Loucy (cell line): ENCODE data around the gene CNTNAP2.

ENCODE experiments used
- H2AFZ ChIP-seq: fragments of 200-600 bp; sonication (generic); 2 replicates; pipeline ENCODE4 v1.6.0; 2016; ENCODE audit warnings: antibody characterized with exemption, mild to moderate bottlenecking, low read length, moderate library complexity
- H3F3A ChIP-seq: fragments of 200-600 bp; 2 replicates; pipeline ENCODE4 v1.6.0; 2016; ENCODE audit warnings: antibody characterized with exemption, low read depth, mild to moderate bottlenecking
- H3K27me3 ChIP-seq: fragments of 200-600 bp; sonication (generic); 2 replicates; pipeline ENCODE4 v1.6.1; 2014; ENCODE audit warnings: low read length, mild to moderate bottlenecking; ENCODE audit not compliant: insufficient read depth, poor library complexity, severe bottlenecking
- H3K36me3 ChIP-seq: fragments of 200-600 bp; sonication (generic); 2 replicates; pipeline ENCODE4 v1.6.1; 2016; ENCODE audit warnings: low read length; ENCODE audit not compliant: insufficient read depth
- H3K4me1 ChIP-seq: fragments of 200-600 bp; sonication (generic); 2 replicates; pipeline ENCODE4 v1.5.1; 2014; ENCODE audit warnings: low read length, mild to moderate bottlenecking; ENCODE audit not compliant: insufficient read depth, poor library complexity, severe bottlenecking
- H3K4me2 ChIP-seq: fragments of 200-600 bp; sonication (generic); 2 replicates; pipeline ENCODE4 v1.6.0; 2014; ENCODE audit warnings: antibody characterized with exemption, low read length, low read depth, mild to moderate bottlenecking; ENCODE audit not compliant: poor library complexity, severe bottlenecking
- H3K4me3 ChIP-seq: fragments of 200-600 bp; sonication (generic); 2 replicates; pipeline ENCODE4 v1.5.1; 2014; ENCODE audit warnings: low read length, mild to moderate bottlenecking, mixed read lengths; ENCODE audit not compliant: poor library complexity, severe bottlenecking
- H3K79me2 ChIP-seq: fragments of 200-600 bp; sonication (generic); 2 replicates; pipeline ENCODE4 v1.6.1; 2014; ENCODE audit warnings: low read length; ENCODE audit not compliant: insufficient read depth
- H3K9ac ChIP-seq: fragments of 200-600 bp; sonication (generic); 2 replicates; pipeline ENCODE4 v1.6.0; 2014; ENCODE audit warnings: mild to moderate bottlenecking, low read depth, low read length, moderate library complexity; ENCODE audit not compliant: poor library complexity, severe bottlenecking
- H3K9me2 ChIP-seq: fragments of 200-600 bp; sonication (generic); replicated peaks from 2 replicates; pipeline ENCODE4 v1.6.1; 2016; ENCODE audit warnings: low read depth, low read length, mixed read lengths
- H3K9me3 ChIP-seq: fragments of 200-600 bp; sonication (generic); 2 replicates; pipeline ENCODE4 v1.6.1; 2014; ENCODE audit warnings: mild to moderate bottlenecking, antibody characterized with exemption, low read length, low read depth; ENCODE audit not compliant: insufficient read depth
- H4K20me1 ChIP-seq: fragments of 200-600 bp; sonication (generic); 2 replicates; pipeline ENCODE4 v1.6.0; 2014; ENCODE audit warnings: antibody characterized with exemption, low read length, mild to moderate bottlenecking; ENCODE audit not compliant: insufficient read depth, poor library complexity, severe bottlenecking
- CTCF ChIP-seq: fragments of 200-600 bp; sonication (generic); conservative IDR thresholded peaks from 2 replicates; pipeline ENCODE4 v1.5.1; 2014; ENCODE audit warnings: mild to moderate bottlenecking, antibody characterized with exemption, low read length
- EZH2phosphoT487 ChIP-seq: fragments of 200-600 bp; IDR thresholded peaks from 2 replicates; pipeline ENCODE4 v1.6.1; 2018; ENCODE audit warnings: antibody characterized with exemption, mild to moderate bottlenecking, moderate library complexity, borderline replicate concordance

Gene CNTNAP2

GRCh38 chr7:146514304-146514703, 397.7 kb downstream of the CNTNAP2 start:
- Histone ChIP-seq H3K36me3 (no peaks in the 10 kb centered on the region), H3K9me2 (no peaks in the 10 kb centered on the region), H3K4me1 (no peaks in the 10 kb centered on the region), H2AFZ (no peak overlapping the region), H3K9ac (no peak overlapping the region), H3K4me3 (no peak overlapping the region), H3F3A (no peaks in the 10 kb centered on the region), H4K20me1 (no peaks in the 10 kb centered on the region), H3K27me3 (no peaks in the 10 kb centered on the region), H3K4me2 (no peak overlapping the region), H3K9me3 (peaks cover 3% of the 10 kb centered on the region; the same call in 1 of the 2 replicates), H3K79me2 (no peaks in the 10 kb centered on the region)
- TF ChIP-seq EZH2phosphoT487 (no peak), CTCF (no peak)

GRCh38 chr7:146528581-146528980, 412.0 kb downstream of the CNTNAP2 start:
- Histone ChIP-seq H3K4me2 (no peak overlapping the region), H3F3A (no peaks in the 10 kb centered on the region), H3K79me2 (no peaks in the 10 kb centered on the region), H3K4me3 (no peak overlapping the region), H2AFZ (no peak overlapping the region), H3K9me3 (no peaks in the 10 kb centered on the region), H3K4me1 (no peaks in the 10 kb centered on the region), H3K36me3 (no peaks in the 10 kb centered on the region), H4K20me1 (no peaks in the 10 kb centered on the region), H3K27me3 (no peaks in the 10 kb centered on the region), H3K9me2 (no peaks in the 10 kb centered on the region), H3K9ac (no peak overlapping the region)
- TF ChIP-seq EZH2phosphoT487 (no peak), CTCF (no peak)

DNA sequence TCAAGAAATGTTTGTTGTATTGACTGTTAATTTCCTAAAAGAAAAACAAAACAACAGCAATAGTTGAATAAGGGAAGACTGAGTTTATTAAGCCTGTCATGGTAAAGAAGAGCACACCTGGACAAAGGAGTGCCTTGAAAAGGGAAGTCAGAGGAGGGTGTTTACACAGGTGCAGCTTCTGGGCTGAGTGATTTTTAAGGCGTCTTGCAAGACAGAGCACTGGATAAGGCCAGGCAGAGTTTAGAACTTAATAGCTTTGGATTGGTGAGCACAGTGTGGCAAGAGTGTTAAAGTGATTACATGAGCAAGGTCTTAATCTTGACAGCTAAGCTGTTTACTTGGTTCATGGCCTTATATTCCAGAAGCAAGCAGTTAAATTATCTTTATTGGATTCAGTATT, 423.2 kb downstream of the CNTNAP2 start:
- Histone ChIP-seq H3K27me3 (no peaks in the 10 kb centered on the region), H4K20me1 (no peaks in the 10 kb centered on the region), H3K4me3 (no peak overlapping the region), H2AFZ (no peak overlapping the region), H3K79me2 (no peaks in the 10 kb centered on the region), H3K4me2 (no peak overlapping the region), H3F3A (no peaks in the 10 kb centered on the region), H3K4me1 (no peaks in the 10 kb centered on the region), H3K9ac (no peak overlapping the region), H3K9me2 (no peaks in the 10 kb centered on the region), H3K9me3 (no peaks in the 10 kb centered on the region), H3K36me3 (no peaks in the 10 kb centered on the region)
- TF ChIP-seq CTCF (no peak), EZH2phosphoT487 (no peak)
